ENCODE measurements around the gene PVALEF. TPM values are rescaled to one million over a fixed set of nuclear protein-coding genes. Genes with fewer than 3 reads are reported as not detected.

Gene PVALEF
- total and polyA plus RNA-seq, 2 of the 13 experiments (the other 11 are each of a cell fraction or from before 2014, with no cell fraction given) = 0.18 TPM

DNA sequence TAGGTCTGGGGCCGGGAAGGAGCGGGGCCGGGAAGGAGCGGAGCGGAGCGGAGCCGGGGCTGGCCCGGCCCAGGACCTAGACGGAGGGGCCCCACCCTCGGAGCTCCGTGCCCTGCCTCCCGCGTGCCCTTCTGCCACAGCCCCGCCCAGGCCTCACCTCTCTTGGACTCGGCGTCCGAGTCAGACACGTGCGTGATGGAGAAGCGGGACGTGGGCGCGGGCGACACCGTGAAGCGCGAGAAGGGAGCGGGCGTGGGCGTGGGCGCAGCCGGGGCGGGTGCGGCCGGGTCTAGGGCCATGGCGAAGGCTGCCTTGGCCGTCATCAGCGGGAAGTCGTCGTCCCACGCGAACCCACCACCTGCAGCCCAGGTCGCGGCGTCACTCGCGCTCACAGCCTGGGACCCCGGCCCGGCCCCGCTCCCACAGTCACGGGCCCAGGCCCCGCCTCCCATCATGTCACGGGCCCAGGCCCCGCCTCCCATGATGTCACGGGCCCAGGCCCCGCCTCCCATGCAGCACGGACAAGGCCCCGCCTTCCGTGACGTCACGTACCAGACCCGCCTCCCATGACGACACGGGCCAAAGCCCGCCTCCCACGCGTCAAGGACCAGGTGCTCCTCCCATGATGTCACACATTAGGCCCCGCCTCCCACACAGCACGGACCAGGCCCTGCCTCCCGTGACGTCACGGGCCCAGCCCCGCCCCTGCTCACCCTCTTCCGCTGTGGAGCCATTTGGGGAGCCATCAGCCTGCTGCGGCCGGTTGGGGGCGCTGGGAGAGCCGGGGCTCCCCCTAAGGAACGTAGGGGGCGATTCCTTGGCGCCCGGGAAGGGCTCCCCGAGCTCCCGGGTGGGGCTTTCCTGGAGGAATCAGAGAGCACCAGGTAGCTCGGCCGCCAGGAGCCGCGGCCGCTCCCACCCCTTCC is 45.8 kb upstream of the PVALEF start (continued):
- TF ChIP-seq RFX5 (IDR thresholded peaks at IDR 0.05; ENCODE audit: low read depth, low read length) (no peak), MIER2 (CRISPR knock-in tag; IDR thresholded peaks at IDR 0.05) (no peak), MAFG (CRISPR knock-in tag; IDR thresholded peaks at IDR 0.05) (no peak), ZBTB33 (CRISPR knock-in tag; IDR thresholded peaks at IDR 0.05) (peak; percentile 80), ZBTB42 (CRISPR knock-in tag; IDR thresholded peaks at IDR 0.05) (no peak), TARDBP (CRISPR knock-in tag; IDR thresholded peaks at IDR 0.05) (no peak), ZNF605 (CRISPR knock-in tag; IDR thresholded peaks at IDR 0.05) (no peak), ARNT2 (CRISPR knock-in tag; IDR thresholded peaks at IDR 0.05; ENCODE audit: low read depth) (no peak), HNRNPK (IDR thresholded peaks at IDR 0.05; ENCODE audit: low read depth, low read length, poor library complexity, severe bottlenecking) (peak; percentile 8), EP300 (IDR thresholded peaks at IDR 0.05; ENCODE audit: low read depth in 2 of 2, low read length in 2 of 2) (no peak), EP300 (CRISPR knock-in tag; IDR thresholded peaks at IDR 0.05; ENCODE audit: borderline replicate concordance) (no peak), PRPF4 (IDR thresholded peaks at IDR 0.05; ENCODE audit: low read depth, low read length, poor library complexity, severe bottlenecking) (no peak), NCOA5 (CRISPR knock-in tag; IDR thresholded peaks at IDR 0.05) (no peak), KDM6A (CRISPR knock-in tag; IDR thresholded peaks at IDR 0.05; ENCODE audit: low read depth) (no peak), DPF2 (CRISPR knock-in tag; IDR thresholded peaks at IDR 0.05; ENCODE audit: borderline replicate concordance, low read depth) (no peak), ZBTB26 (CRISPR knock-in tag; IDR thresholded peaks at IDR 0.05; ENCODE audit: borderline replicate concordance) (no peak)
- TF ChIP-seq, protein P1, sequence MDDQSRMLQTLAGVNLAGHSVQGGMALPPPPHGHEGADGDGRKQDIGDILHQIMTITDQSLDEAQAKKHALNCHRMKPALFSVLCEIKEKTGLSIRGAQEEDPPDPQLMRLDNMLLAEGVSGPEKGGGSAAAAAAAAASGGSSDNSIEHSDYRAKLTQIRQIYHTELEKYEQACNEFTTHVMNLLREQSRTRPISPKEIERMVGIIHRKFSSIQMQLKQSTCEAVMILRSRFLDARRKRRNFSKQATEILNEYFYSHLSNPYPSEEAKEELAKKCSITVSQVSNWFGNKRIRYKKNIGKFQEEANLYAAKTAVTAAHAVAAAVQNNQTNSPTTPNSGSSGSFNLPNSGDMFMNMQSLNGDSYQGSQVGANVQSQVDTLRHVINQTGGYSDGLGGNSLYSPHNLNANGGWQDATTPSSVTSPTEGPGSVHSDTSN (CRISPR knock-in tag; IDR thresholded peaks at IDR 0.05; ENCODE audit: borderline replicate concordance) = no peak
- TF ChIP-seq, protein P2, sequence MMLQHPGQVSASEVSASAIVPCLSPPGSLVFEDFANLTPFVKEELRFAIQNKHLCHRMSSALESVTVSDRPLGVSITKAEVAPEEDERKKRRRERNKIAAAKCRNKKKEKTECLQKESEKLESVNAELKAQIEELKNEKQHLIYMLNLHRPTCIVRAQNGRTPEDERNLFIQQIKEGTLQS (CRISPR knock-in tag; IDR thresholded peaks at IDR 0.05) = no peak
- TF ChIP-seq, protein P3, sequence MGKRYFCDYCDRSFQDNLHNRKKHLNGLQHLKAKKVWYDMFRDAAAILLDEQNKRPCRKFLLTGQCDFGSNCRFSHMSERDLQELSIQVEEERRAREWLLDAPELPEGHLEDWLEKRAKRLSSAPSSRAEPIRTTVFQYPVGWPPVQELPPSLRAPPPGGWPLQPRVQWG (CRISPR knock-in tag; IDR thresholded peaks at IDR 0.05; ENCODE audit: borderline replicate concordance, low read depth) = no peak
